Duodenal mucosa (tissue), 2 donors: Measurements from ENCODE around the gene ITSN2.
A peak's percentile ranks its signal among the peaks of the same experiment; 100 is the strongest.
"Not testable (repeated sequence)": the region's sequence is repeated elsewhere in the genome, so short reads cannot be mapped to it uniquely, and the experiment has no call there.

ENCODE experiments used
- H3K27ac ChIP-seq: one replicate; pipeline ENCODE4 v1.7.0; 2013; ENCODE audit warnings: low read depth, low read length
- H3K27me3 ChIP-seq, 2 donors: one replicate each; pipeline ENCODE4 v1.7.0; 2013; ENCODE audit warnings: low read length in 2 of 2, control low read depth in 1 of 2; ENCODE audit not compliant: insufficient read depth in 2 of 2, control insufficient read depth in 1 of 2
- H3K36me3 ChIP-seq, 2 donors: one replicate each; pipeline ENCODE4 v1.7.0; 2013; ENCODE audit warnings: low read length in 2 of 2, control low read depth in 1 of 2; ENCODE audit not compliant: insufficient read depth in 2 of 2, control insufficient read depth in 1 of 2
- H3K4me1 ChIP-seq, 2 donors: one replicate each; pipeline ENCODE4 v1.7.0; 2013; ENCODE audit warnings: low read length in 2 of 2, control low read depth in 1 of 2; ENCODE audit not compliant: insufficient read depth in 2 of 2, control insufficient read depth in 1 of 2
- H3K4me3 ChIP-seq, 2 donors: one replicate each; pipeline ENCODE4 v1.7.0; 2013; ENCODE audit warnings: low read length in 2 of 2, low read depth in 1 of 2
- H3K9ac ChIP-seq, 2 donors: one replicate each; pipeline ENCODE4 v1.7.0; 2013; ENCODE audit warnings: low read length in 2 of 2, low read depth in 1 of 2
- H3K9me3 ChIP-seq, 2 donors: one replicate each; pipeline ENCODE4 v1.7.0; 2013; ENCODE audit warnings: low read length in 2 of 2, control low read depth in 1 of 2; ENCODE audit not compliant: control insufficient read depth in 1 of 2

ITSN2 gene

DNA sequence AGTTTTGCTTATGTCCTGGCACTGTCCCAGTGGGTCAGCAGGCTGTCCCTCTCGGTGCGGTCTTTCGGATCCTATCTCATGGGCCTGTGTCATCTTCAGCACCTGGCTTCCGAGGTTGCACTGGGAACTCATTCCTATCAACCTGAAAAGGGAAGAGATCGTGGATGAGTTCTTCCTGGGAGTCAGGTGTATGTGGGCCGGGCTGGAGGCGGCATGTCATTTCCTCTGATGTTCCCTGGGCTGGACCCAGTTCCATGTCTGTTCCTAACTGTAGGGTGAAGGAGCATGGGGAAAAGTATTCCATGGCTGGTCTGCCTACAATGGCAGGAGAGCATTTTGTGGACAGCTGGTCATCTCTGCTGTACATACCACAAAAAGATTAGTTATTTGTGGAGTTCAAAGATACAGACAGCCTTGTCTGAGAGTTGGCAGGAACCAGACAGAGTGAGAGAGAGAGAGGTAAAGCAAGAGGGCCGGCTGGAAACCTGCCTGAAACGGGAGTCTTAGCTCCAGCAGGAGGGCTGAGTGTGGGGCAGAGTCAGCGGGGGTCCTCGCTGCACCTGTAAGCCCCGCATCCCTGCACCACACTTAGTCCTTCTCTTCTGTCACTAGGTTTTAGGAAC lies 160.3 kb downstream of the ITSN2 start:
- Histone ChIP-seq H3K9ac (no peak overlapping the region), H3K36me3 (peaks cover 11 to 28% of the 10 kb centered on the region in 2 donors), H3K4me1 (no peaks in the 10 kb centered on the region), H3K4me3 (no peak overlapping the region), H3K27ac (no peak overlapping the region), H3K27me3 (no peaks in the 10 kb centered on the region), H3K9me3 (no peaks in the 10 kb centered on the region)

GRCh38 chr2:24197213-24197612 lies 163.1 kb downstream of the ITSN2 start:
- H3K4me1 ChIP-seq, H3K9ac ChIP-seq, H3K27me3 ChIP-seq, H3K4me3 ChIP-seq, H3K36me3 ChIP-seq, H3K27ac ChIP-seq, H3K9me3 ChIP-seq: not testable (repeated sequence)

DNA sequence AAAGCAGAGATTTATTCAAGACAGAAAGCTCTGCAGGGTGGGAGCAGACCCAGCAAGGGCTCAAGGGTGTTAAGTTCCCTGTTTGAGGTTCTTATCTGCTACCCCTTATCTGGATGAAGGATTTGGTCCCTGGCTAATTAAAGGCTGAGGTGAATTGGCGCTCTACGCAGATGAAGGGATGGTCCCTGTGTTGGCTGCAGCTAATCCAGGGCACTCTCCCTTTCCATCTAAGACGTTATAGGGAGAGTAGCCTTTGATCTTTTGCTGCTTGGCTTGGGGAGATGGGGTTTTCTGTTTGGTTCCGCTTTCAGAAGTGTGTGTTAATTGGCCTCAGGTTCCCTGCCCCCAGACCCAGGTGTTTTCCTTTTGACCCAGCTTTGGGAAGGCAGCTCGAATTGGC lies 168.5 kb downstream of the ITSN2 start:
- H3K9ac ChIP-seq = no peak overlapping the region
- no peaks in the 10 kb centered on the region for H3K36me3 ChIP-seq
- no peak overlapping the region for H3K27ac ChIP-seq
- no peaks in the 10 kb centered on the region for H3K9me3 ChIP-seq
- no peaks in the 10 kb centered on the region for H3K27me3 ChIP-seq
- H3K4me1 ChIP-seq = no peaks in the 10 kb centered on the region
- H3K4me3 ChIP-seq = peak overlapping the region in 1 of 2 donors; percentile 45

DNA sequence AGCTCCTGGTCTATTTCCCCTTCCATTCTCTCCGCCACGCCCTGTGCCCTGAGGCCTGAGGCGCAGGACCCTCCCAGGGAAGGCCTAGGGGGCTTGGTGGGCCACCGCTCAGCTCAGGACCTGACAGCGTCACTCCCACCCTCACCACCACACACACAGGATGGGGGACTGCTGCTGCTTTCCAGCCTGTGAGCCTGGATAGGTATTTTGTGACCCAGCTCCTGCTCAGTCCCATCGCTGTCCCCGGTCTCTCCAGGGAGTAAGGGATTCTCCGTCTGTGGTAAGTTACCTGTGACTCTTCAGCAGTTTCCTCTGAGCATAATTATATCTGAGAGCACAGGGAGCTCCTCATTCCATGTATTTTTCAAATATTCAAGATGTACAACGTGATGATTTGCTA lies 169.2 kb downstream of the ITSN2 start:
- H3K4me3 ChIP-seq = no peak overlapping the region
- H3K9me3 ChIP-seq = no peaks in the 10 kb centered on the region
- no peaks in the 10 kb centered on the region for H3K27me3 ChIP-seq
- H3K4me1 ChIP-seq = no peaks in the 10 kb centered on the region
- no peak overlapping the region for H3K27ac ChIP-seq
- no peaks in the 10 kb centered on the region for H3K36me3 ChIP-seq
- H3K9ac ChIP-seq = no peak overlapping the region

DNA sequence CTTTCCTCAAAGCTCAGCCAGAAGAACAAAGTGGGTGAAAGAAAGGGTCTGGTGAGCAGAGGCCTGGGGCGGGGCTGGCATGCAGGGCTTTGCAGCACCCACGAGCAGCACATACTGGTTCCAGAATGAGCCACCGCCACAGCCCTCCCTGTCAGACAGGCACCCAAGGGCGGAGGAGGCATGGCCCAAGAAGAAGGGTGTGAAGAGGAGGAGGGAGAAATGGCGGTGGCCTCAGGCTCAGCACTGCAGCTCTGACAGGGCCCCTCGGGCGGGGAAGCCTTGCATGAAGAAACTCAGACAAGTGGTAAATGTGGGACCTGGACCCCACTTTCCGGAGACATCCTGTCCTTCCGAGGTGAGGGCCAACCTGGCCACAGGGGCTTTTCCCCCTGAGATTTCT lies 169.8 kb downstream of the ITSN2 start:
- H3K4me3 ChIP-seq = no peak overlapping the region
- H3K27ac ChIP-seq = no peak overlapping the region
- H3K9me3 ChIP-seq = no peaks in the 10 kb centered on the region
- no peaks in the 10 kb centered on the region for H3K4me1 ChIP-seq
- H3K9ac ChIP-seq = no peak overlapping the region
- H3K36me3 ChIP-seq = no peaks in the 10 kb centered on the region
- no peaks in the 10 kb centered on the region for H3K27me3 ChIP-seq

DNA sequence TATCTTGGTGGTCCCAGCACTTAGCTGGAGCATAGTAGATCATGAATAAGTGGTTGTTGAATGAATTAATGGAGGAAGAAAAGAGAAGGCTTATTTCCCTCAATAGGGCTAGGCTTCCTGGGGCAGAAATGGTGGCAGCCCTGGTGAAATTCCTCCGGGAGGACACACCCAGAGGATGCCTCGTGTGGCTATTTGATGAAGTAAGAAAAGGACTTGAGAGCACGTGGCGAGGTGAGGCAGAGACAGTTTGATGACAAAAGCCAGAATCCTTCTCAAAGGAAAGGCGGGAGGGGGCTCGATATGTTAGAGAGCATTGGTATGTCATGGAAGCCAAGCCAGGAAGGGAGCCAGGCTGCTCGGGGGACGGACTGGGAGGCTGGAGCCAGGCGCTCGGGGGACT lies 170.8 kb downstream of the ITSN2 start:
- Histone ChIP-seq H3K4me3 (no peak overlapping the region), H3K27ac (no peak overlapping the region), H3K27me3 (no peaks in the 10 kb centered on the region), H3K4me1 (no peaks in the 10 kb centered on the region), H3K9ac (no peak overlapping the region), H3K9me3 (no peaks in the 10 kb centered on the region), H3K36me3 (no peaks in the 10 kb centered on the region)

DNA sequence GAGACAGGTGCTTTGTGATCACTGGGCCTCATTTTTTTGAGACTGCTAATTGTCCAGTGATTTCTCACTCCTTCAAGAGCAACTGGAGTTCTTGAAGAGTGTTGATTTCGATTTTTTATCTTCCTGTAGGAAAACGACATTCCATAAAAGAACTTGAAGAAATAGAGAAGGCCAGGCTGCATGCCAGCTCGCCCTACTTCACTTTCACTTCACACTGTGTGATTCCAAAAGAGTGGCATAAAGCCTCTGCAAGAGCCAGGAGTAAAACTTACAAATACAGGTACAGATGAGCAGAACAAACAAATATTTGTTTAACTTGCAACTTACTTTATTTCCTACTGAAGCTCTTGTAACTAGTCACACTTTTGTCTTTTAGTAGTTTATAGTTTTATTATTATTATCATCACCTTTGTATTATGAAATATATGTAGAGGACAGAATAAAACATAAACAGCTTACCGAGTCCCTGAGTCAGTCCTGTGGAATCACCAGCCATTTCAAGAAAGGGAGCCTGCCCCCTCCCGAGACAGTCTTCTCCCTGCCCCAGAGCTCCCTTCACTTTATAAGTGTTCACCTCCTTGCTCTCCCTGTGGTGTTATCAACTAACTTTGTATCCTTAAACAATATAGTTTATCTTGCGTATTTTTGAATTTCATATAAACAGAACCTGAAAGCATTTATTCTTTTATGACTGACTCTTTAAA lies 176.8 kb downstream of the ITSN2 start:
- Histone ChIP-seq H3K4me1 (no peaks in the 10 kb centered on the region), H3K4me3 (no peak overlapping the region), H3K9me3 (no peaks in the 10 kb centered on the region), H3K27me3 (no peaks in the 10 kb centered on the region), H3K9ac (no peak overlapping the region), H3K27ac (no peak overlapping the region), H3K36me3 (no peaks in the 10 kb centered on the region)

DNA sequence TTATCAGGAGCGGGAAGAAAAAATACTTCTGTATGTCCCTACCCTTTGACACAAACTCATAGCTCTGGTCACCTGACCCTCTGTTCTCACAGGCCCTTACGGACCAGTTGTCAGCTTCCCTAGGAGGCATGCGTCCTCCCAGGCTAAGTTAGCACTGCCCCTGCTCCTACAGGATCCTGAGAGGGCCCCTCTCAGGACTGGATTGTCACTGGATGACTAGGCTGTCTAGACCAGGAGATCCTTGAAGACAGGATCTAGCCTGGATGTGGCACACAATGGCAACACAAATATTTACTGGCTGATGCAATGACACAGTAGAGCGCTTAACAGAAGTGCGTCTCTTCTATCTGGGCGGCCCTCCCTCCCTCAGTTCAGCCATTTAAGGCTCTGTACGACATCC lies 177.8 kb downstream of the ITSN2 start:
- no peaks in the 10 kb centered on the region for H3K36me3 ChIP-seq
- H3K9ac ChIP-seq = no peak overlapping the region
- no peak overlapping the region for H3K4me3 ChIP-seq

DNA sequence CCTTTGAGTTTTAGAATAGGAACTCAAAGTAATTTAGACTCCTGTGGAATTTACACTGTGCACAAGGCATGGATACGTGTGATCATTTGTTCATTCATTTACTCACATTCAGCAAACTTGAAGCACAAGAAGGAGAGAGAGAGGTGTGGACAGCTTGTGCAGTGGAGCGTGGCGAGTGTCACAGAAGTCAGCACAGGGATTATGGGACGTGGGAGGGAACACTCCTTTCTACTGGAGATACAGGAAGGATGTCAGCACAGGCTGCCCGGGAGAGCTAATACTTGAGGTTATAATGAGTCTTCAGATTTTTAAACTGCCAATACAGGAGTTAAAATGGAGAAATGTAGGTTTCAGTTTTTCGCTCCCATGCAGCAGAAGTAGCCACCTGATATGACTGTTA lies 178.5 kb downstream of the ITSN2 start:
- H3K9me3 ChIP-seq = no peaks in the 10 kb centered on the region
- no peak overlapping the region for H3K27ac ChIP-seq
- H3K4me3 ChIP-seq = no peak overlapping the region
- no peak overlapping the region for H3K9ac ChIP-seq
- no peaks in the 10 kb centered on the region for H3K36me3 ChIP-seq
- H3K27me3 ChIP-seq = no peaks in the 10 kb centered on the region
- no peaks in the 10 kb centered on the region for H3K4me1 ChIP-seq

More for the DNA sequence above, 177.8 kb downstream of the ITSN2 start:
- Histone ChIP-seq H3K9me3 (no peaks in the 10 kb centered on the region), H3K27ac (no peak overlapping the region), H3K4me1 (no peaks in the 10 kb centered on the region), H3K27me3 (no peaks in the 10 kb centered on the region)

- H3K27me3 ChIP-seq = no peaks in the 10 kb centered on the region
- H3K27ac ChIP-seq = no peak overlapping the region
- H3K4me1 ChIP-seq = no peaks in the 10 kb centered on the region
- H3K36me3 ChIP-seq = no peaks in the 10 kb centered on the region
- H3K9ac ChIP-seq = no peak overlapping the region
- no peak overlapping the region for H3K4me3 ChIP-seq
- H3K9me3 ChIP-seq = no peaks in the 10 kb centered on the region
Measured at GRCh38 chr2:24179683-24180082, 180.7 kb downstream of the ITSN2 start.
